Stomach (tissue), 4 donors: ENCODE results near the gene TECPR2.

Experiments
- CTCF ChIP-seq, 7 experiments: fragments of 450-650 bp in 4 of 7; fragments of 200-600 bp in 3 of 7; sonication (generic) in 3 of 7; IDR thresholded peaks; one replicate each; pipeline ENCODE4 v1.5.1; 2016 to 2019; ENCODE audit warnings: antibody characterized with exemption in 7 of 7, control low read depth in 2 of 7, mild to moderate bottlenecking in 1 of 7
- EP300 ChIP-seq: sonication (generic); formaldehyde crosslinking; IDR thresholded peaks from one replicate; pipeline ENCODE4 v1.6.1; 2017; ENCODE audit warnings: antibody characterized with exemption
- POLR2A ChIP-seq, 4 donors: fragments of 450-650 bp; IDR thresholded peaks; one replicate each; pipeline ENCODE4 v1.6.1; 2016; ENCODE audit warnings: antibody characterized with exemption in 4 of 4, control low read depth in 2 of 4, mild to moderate bottlenecking in 1 of 4, moderate library complexity in 1 of 4

GRCh38 chr14:102469261-102469660 lies 106.5 kb downstream of the TECPR2 start:
- TF ChIP-seq POLR2A (IDR thresholded peaks at IDR 0.05), result no peak
- no peak for TF ChIP-seq CTCF (IDR thresholded peaks at IDR 0.05)
- TF ChIP-seq EP300, result no peak
